K562 (cell line): Measurements from ENCODE around the gene NEK2. TPM values are rescaled to one million over a fixed set of nuclear protein-coding genes. Genes with fewer than 3 reads are reported as not detected.
A peak's percentile ranks its signal among the peaks of the same experiment; 100 is the strongest.

Experiments used
- FOXK1 ChIP-seq: sonication (generic); formaldehyde crosslinking; IDR thresholded peaks from 2 replicates; pipeline ENCODE4 v1.8.0; 2022; ENCODE audit warnings: missing genetic modification reagents, mild to moderate bottlenecking, borderline replicate concordance
- JUN ChIP-seq, 2 experiments: sonication (generic) in 1 of 2; formaldehyde crosslinking in 1 of 2; IDR thresholded peaks; 2 replicates each; pipeline versions ENCODE4 v1.6.1 to v1.8.0; 2012 to 2022; ENCODE audit warnings: borderline replicate concordance in 2 of 2, mild to moderate bottlenecking in 2 of 2, improper control_type of control experiment in 1 of 2, low read depth in 1 of 2, low read length in 1 of 2, missing genetic modification reagents in 1 of 2
- PHF20 ChIP-seq: fragments of 450-650 bp; IDR thresholded peaks from 2 replicates; pipeline ENCODE4 v1.6.1; 2018; ENCODE audit not compliant: partially characterized antibody
- ZBTB2 ChIP-seq: fragments of 450-650 bp; IDR thresholded peaks from 2 replicates; pipeline ENCODE4 v1.6.1; 2016; ENCODE audit warnings: antibody characterized with exemption
- ZBTB43 ChIP-seq: sonication (generic); formaldehyde crosslinking; IDR thresholded peaks from 2 replicates; pipeline ENCODE4 v1.8.0; 2023; ENCODE audit warnings: mild to moderate bottlenecking, missing genetic modification reagents
- ZBTB49 ChIP-seq: sonication (generic); formaldehyde crosslinking; IDR thresholded peaks from 2 replicates; pipeline ENCODE4 v1.8.0; 2022; ENCODE audit warnings: missing genetic modification reagents, mild to moderate bottlenecking, borderline replicate concordance
- ZFPM2 ChIP-seq: fragments of 250-450 bp; sonication (Bioruptor Pico); IDR thresholded peaks from 2 replicates; pipeline ENCODE4 v1.5.1; 2022; ENCODE audit warnings: mild to moderate bottlenecking
- ZKSCAN3 ChIP-seq: fragments of 250-450 bp; sonication (Bioruptor Pico); IDR thresholded peaks from 2 replicates; pipeline ENCODE4 v1.4.0; 2020
- ZNF165 ChIP-seq: fragments of 250-450 bp; sonication (Bioruptor Pico); IDR thresholded peaks from 2 replicates; pipeline ENCODE4 v1.4.0; 2020; ENCODE audit warnings: borderline replicate concordance
- polyA plus RNA-seq, 8 experiments: library from polyadenylated mRNA; depleted of rRNA in 4 of 8; stranded (reverse) in 5 of 8; unstranded in 3 of 8; fragments of >200 nt; fragmentation: Nextera tagmentation in 2 of 8; fragmentation: Illumina TruSeq in 1 of 8; extraction: Ambion mirVana in 2 of 8; extraction: Trizol in 1 of 8; gene quantifications; 2 replicates each; pipeline versions ENCODE4 v1.2.1 to v1.2.3, GENCODE V29; 2011 to 2014; ENCODE audit warnings: inconsistent platforms in 1 of 8, missing spikeins in 1 of 8
- total RNA-seq, 7 experiments: library from RNA; depleted of rRNA in 6 of 7; stranded (reverse); fragments of >200 nt in 6 of 7; fragmentation: Illumina TruSeq in 2 of 7; extraction: Trizol in 2 of 7; gene quantifications; 2 replicates each; pipeline versions ENCODE4 v1.2.1 to v1.2.3, GENCODE V29; 2011 to 2021; ENCODE audit warnings: low replicate concordance in 1 of 7
- TF ChIP-seq, protein P1 (sequence below), 2 experiments: fragments of 450-650 bp; IDR thresholded peaks; 2 replicates each; pipeline ENCODE4 v1.6.1; 2016; ENCODE audit warnings: mild to moderate bottlenecking in 2 of 2, borderline replicate concordance in 1 of 2, low read depth in 1 of 2, moderate library complexity in 1 of 2

The NEK2 gene
- total and polyA plus RNA-seq, 9 of the 15 experiments (the other 6 are each of a cell fraction or from before 2014, with no cell fraction given) = 30.0 to 74.7 (median 66.4) TPM

DNA sequence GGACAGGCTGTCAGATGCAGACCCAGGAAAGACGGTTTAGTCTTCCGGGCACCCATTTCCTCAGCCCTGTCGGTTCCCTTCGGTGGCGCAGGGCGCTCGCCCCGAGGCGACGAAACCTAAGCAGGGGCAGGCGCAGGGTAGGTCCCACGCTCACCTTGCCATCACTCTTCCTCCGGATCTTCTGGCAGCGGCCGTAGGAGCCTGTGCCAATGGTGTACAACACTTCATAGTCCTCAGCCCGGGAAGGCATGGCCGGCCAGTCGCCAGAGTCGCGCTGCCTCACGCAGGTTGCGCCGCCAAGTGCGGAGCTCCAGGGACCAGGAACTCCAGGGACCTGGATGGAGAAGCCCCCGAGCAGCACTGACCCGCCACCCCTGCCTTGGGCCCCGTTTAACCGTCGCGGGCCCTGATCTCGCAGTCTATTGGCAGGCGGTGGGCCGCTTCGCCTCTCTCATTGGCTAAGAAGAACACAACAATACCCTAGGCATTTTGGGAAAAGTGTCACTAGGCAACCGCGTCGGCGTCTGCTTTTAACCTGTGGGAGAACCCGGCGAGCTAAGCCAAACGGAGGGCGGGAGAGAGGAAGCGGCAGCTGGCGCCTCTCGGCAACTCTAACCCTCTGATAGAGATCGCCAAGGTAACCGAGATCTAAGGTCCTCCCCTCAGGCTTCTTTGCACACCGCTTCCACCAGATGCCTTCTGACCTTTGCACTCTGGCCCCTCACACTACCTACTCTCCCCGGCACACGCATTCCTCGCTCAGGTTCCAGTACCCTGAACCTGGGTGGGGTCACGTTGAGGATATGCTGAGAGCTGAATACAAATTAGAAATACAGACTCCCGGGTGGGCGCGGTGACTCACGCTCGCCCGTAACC is at the start of gene NEK2 (continued):
- TF ChIP-seq, protein P1, sequence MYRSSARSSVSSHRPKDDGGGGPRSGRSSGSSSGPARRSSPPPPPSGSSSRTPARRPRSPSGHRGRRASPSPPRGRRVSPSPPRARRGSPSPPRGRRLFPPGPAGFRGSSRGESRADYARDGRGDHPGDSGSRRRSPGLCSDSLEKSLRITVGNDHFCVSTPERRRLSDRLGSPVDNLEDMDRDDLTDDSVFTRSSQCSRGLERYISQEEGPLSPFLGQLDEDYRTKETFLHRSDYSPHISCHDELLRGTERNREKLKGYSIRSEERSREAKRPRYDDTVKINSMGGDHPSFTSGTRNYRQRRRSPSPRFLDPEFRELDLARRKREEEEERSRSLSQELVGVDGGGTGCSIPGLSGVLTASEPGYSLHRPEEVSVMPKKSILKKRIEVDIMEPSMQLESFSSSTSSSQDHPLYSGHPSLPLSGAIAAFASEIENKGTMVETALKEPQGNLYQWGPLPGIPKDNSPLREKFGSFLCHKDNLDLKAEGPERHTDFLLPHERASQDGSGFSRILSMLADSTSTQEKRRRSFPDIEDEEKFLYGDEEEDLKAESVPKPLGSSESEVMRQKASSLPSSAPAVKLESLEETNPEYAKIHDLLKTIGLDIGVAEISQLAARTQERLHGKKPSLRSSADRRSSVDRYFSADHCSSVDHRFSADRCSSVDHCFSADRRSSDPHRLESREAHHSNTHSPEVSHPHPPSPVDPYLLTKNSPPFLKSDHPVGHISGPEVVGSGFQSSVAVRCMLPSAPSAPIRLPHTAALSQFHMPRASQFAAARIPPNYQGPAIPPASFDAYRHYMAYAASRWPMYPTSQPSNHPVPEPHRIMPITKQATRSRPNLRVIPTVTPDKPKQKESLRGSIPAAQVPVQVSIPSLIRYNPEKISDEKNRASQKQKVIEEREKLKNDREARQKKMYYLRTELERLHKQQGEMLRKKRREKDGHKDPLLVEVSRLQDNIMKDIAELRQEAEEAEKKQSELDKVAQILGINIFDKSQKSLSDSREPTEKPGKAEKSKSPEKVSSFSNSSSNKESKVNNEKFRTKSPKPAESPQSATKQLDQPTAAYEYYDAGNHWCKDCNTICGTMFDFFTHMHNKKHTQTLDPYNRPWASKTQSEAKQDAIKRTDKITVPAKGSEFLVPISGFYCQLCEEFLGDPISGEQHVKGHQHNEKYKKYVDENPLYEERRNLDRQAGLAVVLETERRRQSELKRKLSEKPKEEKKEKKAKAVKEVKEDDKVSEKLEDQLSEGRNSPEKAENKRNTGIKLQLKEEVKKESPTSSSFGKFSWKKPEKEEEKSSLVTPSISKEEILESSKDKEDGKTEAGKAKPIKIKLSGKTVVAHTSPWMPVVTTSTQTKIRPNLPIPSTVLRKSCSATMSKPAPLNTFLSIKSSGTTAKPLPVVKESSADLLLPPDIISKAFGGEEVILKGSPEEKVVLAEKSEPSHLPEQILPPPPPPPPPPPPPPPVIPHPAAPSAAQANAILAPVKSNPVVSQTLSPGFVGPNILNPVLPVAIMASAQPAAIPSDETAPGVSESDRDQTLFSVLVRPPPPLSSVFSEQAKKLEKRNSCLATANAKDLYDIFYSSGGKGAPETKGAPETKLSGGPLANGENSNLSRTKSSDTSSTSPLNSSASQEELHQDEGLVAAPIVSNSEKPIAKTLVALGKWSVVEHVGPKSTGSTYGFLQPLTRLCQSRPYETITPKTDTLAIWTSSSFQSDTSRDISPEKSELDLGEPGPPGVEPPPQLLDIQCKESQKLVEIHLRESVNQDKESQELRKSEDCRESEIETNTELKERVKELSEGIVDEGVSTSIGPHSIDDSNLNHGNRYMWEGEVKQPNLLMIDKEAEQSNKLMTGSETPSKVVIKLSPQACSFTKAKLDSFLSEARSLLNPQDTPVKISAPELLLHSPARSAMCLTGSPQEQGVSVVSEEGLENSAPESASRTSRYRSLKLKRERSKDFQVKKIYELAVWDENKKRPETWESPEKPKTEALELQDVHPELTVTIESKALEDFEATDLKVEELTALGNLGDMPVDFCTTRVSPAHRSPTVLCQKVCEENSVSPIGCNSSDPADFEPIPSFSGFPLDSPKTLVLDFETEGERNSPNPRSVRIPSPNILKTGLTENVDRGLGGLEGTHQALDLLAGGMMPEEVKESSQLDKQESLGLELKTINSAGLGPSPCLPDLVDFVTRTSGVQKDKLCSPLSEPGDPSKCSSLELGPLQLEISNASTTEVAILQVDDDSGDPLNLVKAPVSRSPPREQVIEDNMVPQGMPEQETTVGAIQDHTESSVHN (IDR thresholded peaks at IDR 0.05; ENCODE audit: borderline replicate concordance in 1 of 2, low read depth in 1 of 2) = peak in 1 of 2 experiments; percentile 62; a peak in 1 of 4 replicates
- TF ChIP-seq ZNF165 (CRISPR knock-in tag) (no peak), ZBTB2 (peak; percentile 66; the same call in 1 of the 2 replicates), ZKSCAN3 (CRISPR knock-in tag) (no peak), PHF20 (peak; percentile 77), ZBTB43 (CRISPR knock-in tag) (no peak), JUN (IDR thresholded peaks at IDR 0.05; ENCODE audit: borderline replicate concordance, low read depth, low read length) (peak; percentile 98), JUN (CRISPR knock-in tag; IDR thresholded peaks at IDR 0.05; ENCODE audit: borderline replicate concordance) (peak; percentile 96; the same call in 1 of the 2 replicates), FOXK1 (CRISPR knock-in tag) (peak; percentile 85; the same call in 1 of the 2 replicates), ZBTB49 (peak; percentile 33; the same call in 1 of the 2 replicates), ZFPM2 (no peak)
